ENCODE measurements around the gene DYNC1H1.
"Not testable (repeated sequence)": the region's sequence is repeated elsewhere in the genome, so short reads cannot be mapped to it uniquely, and the experiment has no call there.

The DYNC1H1 gene

GRCh38 chr14:101965770-101966722 is 1.7 kb downstream of the DYNC1H1 start:
- no peak for DNase-seq

- DNase-seq, result no peak
Measured at GRCh38 chr14:101966742-101967141, 2.4 kb downstream of the DYNC1H1 start.

DNA sequence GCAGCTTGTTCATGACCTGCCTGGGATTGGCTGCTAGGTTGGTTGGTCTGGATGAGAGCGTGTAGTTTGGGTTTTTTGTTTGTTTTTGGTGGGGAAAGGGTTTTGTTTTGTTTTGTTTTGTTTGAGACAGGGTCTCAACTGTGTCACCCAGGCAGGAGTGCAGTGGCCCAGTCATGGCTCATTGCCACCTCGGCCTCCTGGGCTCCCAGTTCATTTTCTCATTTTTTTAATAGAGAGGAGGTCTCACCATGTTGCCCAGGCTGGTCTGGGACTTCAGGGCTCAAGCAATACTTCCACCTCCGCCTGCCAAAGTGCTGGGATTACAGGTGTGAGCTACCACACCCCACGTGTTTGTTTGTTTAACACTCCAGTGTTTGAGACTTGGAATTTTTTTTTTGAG is 3.8 kb downstream of the DYNC1H1 start:
- no peak for DNase-seq

- no peak for DNase-seq
Measured at GRCh38 chr14:101969481-101969880, 5.1 kb downstream of the DYNC1H1 start.

- no peak for DNase-seq
Measured at GRCh38 chr14:101970830-101971400, 6.5 kb downstream of the DYNC1H1 start.

DNA sequence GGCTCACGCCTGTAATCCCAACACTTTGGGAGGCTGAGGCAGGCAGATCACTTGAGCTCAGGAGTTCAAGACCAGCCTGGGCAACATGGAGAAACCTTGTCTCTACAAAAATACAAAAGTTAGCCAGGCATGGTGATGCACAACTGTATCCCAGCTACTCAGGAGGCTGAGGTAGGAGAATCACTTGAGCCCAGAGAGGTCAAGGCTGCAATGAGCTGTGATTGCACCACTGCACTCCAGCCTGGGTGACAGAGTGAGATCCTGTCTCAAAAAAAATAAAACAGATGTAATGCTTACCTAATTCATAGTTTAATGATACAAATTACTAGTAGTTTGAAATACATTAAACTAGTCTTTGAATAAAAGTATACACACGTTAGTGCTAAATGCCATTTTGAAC is 7.1 kb downstream of the DYNC1H1 start:
- DNase-seq, result not testable (repeated sequence)

- no peak for DNase-seq
Measured at GRCh38 chr14:101972126-101972866, 7.9 kb downstream of the DYNC1H1 start.

- no peak for DNase-seq
Measured at GRCh38 chr14:101973356-101973755, 9.0 kb downstream of the DYNC1H1 start.

DNA sequence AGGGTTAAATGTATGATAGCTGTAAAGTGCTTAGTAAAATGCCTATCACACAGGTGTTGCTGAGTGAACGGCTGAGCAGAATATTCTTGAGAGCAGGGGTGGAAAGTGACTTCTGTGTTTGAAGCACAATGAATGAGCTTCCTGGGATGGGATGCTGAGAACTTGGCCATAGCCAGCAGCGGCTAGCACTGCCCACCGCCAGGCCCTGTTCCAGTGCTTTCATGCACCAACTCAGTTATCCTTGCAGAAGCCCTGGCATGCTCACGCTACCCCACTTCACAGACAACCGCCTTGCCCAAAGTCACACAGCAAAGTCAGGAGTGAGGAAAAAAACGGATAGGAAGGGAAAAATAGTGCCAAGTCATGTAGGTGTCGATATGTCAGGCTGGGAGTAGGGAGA is 10.9 kb downstream of the DYNC1H1 start:
- DNase-seq, result no peak

DNA sequence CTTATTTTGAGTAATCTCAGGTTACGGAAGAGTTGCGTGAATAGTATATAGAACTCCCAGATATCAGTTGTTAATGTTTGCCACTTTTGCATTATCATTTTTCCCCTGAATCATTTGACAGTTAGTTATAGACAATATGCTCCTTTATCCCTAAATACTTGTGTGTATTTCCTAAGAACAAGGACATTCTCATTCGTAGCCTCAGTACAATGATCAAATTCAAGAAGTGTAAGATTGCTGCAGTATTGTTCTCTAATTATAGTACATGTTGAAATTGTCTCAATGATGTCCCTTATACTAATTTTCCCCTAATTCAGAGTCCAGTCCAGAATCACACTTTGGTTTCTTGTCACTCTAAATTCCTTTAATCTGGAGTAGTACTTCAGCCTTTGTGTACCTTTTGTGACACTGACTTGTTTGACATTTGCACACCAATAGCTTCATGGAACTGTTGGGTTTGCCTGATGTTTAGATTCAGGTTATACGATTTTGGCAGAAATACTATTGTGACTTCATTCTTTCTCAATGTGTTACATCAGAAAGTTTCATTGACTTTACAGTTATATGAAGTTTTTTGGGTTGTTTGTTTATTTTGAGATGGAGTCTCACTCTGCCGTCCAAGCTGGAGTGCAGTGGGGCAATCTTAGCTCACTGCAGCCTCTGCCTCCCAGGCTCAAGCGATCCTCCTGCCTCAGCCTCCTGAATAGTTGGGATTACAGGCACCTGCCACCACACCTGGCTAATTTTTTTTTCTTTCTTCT is 13.1 kb downstream of the DYNC1H1 start:
- no peak for DNase-seq

GRCh38 chr14:101979666-101980065 is 15.3 kb downstream of the DYNC1H1 start:
- DNase-seq, result no peak

DNA sequence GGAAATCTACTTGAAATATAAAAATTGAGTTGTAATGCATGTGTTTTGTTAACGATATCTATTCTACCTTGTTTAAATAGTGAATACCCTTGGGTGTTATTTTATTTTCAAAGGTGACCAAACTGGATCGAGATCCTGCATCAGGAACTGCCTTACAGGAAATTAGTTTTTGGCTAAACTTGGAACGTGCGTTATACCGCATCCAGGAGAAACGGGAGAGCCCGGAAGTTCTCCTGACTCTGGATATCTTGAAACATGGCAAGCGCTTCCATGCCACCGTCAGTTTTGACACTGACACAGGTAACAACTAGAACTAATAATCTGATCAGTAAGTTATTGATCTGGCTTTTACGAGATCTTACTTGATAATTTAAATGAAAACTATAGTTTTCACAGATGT is 15.9 kb downstream of the DYNC1H1 start:
- no peak for DNase-seq

DNA sequence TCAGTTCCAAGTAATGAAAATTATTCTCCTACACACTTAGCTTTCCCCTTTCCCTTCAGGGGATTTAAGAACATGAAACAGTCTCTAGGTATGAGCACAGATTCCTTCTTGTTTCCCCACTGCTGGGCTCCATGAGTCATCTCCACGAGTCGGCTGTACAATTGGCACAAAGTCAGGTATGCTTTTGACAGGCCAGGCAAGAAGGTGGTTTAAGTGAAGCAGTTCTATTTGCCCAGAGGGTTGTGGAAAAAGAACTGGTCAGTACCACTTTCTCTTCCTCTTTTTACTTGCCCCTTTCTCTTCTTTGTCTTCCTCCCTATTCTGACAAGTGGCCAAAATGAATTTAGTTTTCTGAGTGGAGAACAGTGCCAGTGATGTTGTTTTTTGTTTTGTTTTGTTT is 16.3 kb downstream of the DYNC1H1 start:
- no peak for DNase-seq

GRCh38 chr14:101982621-101983020 is 18.2 kb downstream of the DYNC1H1 start:
- no peak for DNase-seq

DNA sequence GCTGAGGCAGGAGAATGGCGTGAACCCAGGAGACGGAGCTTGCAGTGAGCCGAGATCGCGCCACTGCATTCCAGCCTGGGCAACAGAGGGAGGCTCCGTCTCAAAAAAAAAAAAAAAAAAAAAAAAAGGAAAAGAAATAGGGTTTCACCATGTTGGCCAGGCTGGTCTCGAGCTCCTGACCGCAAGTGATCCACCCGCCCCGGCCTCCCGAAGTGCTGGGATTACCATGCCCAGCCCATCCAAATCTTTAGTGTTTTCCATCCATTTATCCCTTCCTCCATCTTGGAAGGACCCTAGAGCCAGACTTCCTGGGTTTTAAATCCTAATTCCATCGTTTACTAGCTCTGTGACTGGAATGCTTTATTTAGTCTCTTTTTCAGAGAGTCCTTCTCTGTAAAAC is 20.5 kb downstream of the DYNC1H1 start:
- not testable (repeated sequence) for DNase-seq

- DNase-seq, result no peak
Measured at GRCh38 chr14:101985957-101986356, 21.6 kb downstream of the DYNC1H1 start.

- no peak for DNase-seq
Measured at GRCh38 chr14:101986953-101987352, 22.6 kb downstream of the DYNC1H1 start.

GRCh38 chr14:101988377-101988776 is 24.0 kb downstream of the DYNC1H1 start:
- no peak for DNase-seq

DNA sequence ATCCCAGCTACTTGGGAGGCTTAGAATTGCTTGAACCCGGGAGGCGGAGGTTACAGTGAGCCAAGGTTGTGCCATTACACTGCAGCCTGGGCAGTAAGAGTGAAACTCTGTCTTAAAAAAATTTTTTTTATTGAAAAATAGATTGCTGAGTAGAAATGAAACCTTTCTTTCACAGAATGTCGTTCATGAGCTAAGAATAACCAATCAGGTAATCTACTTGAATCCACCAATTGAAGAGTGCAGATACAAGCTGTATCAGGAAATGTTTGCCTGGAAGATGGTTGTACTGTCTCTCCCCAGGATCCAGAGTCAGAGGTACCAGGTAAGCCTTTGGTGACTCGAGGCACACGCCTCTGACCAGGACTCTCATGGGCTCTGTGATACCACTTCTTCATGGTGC is 27.0 kb downstream of the DYNC1H1 start:
- DNase-seq, result no peak

GRCh38 chr14:101992708-101993107 is 28.3 kb downstream of the DYNC1H1 start:
- DNase-seq, result no peak

GRCh38 chr14:101997429-101998336 is 33.3 kb downstream of the DYNC1H1 start:
- no peak for DNase-seq

DNA sequence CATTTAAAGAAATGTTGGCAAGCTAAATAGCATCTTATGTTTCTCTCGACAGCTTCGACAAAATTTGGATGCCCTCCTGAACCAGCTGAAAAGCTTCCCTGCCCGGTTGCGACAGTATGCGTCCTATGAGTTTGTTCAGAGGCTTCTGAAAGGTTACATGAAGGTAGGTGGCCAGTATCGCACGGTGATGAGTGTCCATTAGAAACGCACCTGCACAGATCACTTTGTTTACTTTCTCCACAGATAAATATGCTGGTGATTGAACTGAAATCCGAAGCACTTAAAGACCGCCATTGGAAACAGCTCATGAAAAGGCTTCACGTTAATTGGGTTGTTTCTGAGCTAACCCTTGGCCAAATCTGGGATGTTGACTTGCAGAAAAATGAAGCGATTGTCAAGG is 36.5 kb downstream of the DYNC1H1 start:
- DNase-seq, result no peak
